Measurements from ENCODE around the gene DISC1.

The DISC1 gene

DNA sequence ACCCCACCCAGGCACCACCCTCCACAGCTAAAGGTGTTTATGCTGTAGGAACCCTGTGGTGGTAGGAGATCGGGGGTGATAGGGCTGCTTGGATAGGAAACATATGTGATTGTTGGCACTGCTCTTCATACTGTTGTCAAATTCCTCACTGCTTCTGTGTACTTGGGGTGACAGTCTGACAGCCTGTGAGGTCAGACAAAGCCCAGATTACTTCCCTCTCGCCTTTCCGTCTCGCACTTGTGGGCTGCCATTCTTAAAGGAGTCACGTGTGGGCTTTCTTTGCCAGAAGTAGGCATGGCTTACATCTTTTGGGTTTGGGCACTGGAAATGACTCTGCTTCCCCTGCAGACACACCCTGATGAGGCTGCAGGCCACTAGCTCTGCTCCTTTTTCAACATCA is 363.8 kb downstream of the DISC1 start:
- no peak for DNase-seq (ENCODE audit: low read depth in 2 of 2)

- no peak for DNase-seq (ENCODE audit: low read depth in 2 of 2)
Measured at GRCh38 chr1:231991231-231991630, 364.6 kb downstream of the DISC1 start.

- DNase-seq (ENCODE audit: low read depth in 2 of 2): no peak
Measured at GRCh38 chr1:231993968-231994455, 367.4 kb downstream of the DISC1 start.

DNA sequence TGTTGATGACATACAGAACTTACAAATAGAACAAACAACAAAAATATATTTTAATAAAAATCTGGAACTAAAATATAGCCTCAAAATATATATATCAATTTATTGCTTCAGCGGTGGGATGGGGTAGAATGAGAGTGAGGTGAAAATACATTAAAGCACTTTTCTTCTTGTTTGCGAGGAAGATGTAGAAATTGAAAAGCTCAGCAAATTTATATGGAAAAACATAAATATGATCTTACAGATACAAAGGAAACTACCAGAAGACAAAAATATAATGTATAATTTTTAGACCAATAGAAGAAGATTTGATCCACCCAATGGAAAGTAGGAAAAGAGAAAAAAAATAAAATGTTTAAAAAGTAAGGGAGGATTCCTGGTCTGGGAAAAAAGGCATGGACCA is 372.2 kb downstream of the DISC1 start:
- DNase-seq (ENCODE audit: low read depth in 2 of 2): no peak

DNA sequence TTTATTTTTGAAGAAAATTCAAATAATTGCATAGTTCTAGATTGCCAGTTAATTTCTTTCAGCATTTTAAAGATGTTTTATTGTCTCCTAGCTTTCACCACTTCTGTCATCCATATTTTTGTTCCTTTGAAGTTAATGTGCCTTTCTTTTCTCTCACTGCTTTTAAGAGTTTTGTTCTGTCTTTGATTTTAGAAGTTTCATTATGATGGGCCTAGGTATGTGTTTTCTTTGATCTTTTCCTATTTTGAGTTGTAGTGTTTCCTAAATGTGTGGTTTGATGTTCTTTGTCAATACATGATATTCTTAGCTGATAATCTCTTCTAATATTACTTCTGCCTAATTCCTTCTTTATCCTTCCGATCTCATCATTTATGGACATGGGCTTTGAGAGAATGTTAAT is 378.7 kb downstream of the DISC1 start:
- DNase-seq (ENCODE audit: low read depth in 2 of 2): no peak

DNA sequence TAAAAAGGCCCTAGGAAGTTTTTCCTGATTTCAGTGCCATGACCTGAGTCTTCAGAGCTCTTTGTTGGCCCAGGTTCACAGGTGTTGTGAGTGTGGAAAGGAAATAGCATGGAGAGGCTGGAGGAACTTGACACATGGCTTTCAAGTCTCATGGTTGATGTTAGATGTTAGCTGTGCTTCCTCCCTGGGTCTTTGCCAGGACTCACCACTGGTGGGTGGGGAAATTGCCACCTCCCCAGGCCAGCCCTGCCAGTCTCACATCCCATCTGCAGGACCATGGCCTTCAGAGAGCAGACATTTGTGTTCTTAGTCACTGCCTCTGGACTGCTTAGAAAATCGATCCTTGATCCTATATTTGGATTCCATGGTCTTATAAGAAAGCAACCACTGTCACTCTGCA is 383.2 kb downstream of the DISC1 start:
- DNase-seq (ENCODE audit: low read depth in 2 of 2): no peak

DNA sequence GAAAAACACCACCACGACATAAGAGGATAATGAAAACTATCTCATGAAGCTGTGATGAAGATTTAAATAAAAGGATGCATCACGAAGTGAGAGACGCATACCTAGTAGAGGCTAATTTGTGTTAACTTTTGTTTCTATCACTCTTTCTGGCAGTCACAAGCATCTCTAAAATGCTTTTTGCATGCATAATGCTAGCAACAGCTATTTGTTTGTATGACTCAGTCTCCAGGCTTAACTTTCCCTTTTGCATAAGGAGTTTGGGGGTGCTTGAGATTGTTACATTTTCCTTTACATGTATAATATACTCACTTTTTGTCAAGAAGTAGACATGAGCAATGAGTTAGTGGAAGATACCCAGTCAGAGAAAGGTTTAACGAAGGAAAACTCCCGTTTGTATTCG is 385.4 kb downstream of the DISC1 start:
- DNase-seq (ENCODE audit: low read depth in 2 of 2): no peak

DNA sequence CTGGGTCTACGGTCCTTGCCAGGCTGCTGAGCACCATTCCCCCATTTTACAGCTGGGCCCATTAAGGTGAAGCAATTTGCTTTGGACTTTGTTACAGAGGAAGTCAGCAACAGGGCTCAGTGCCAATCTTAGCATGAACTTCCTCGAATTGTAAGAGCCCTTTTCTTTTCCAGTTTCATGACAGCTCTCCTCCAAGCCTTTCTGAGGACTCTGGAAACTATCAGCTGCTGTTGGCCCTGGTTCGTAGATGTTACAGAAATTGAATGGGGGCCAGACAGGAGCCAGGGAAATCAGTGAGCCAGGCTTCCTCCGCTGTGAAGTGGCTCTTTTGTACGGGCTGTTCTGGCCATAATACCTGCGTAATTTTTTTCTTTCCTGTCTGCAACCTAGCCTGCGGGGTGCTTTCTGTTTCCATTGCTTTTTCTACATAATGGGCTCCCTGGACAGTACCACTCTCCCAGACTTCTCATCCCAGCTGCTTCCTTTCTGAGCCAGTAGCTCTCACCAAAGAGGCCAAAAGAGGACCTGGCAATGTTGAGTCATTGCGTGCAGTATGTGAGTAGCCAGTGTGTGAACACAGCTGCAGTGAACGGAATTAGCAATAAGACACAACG is 386.3 kb downstream of the DISC1 start:
- no peak for DNase-seq (ENCODE audit: low read depth in 2 of 2)

GRCh38 chr1:232014941-232015340 is 388.4 kb downstream of the DISC1 start:
- no peak for DNase-seq (ENCODE audit: low read depth in 2 of 2)

DNA sequence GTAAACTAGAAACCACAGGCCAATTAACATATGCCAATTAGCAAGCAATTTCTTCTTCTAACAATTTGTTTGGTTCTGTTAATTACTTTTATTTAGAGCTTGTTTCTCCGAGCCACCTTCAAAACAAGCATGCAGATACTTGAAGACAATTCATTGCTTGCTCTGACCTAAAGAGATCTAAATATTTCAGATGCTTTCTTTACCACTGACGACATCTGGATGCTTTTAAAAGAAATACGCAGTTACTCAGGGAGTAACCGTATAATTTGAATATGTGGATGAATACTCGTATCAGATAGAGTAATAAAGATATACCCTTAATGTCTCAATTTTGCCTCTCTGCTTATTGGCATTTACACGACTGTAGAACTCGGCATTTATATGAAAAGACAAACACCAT is 390.0 kb downstream of the DISC1 start:
- no peak for DNase-seq (ENCODE audit: low read depth in 2 of 2)

DNA sequence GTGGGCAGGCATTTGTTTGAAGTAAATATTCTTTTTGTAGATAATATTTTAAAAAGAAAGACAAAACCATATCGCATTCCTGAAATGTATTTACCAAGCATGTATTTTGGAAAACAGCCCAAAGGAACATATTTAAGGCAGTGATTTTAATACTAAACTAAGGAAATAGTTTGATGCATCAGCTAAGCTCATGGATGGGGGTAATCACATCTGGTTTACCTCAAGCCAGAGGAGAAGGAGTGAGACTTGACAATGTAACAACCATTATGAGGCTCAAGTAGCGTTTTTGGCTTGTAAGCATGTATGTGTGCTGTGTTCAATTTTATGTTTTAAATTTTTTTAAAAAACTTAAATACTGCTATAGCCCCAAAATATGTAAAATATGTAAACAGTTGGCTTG is 390.5 kb downstream of the DISC1 start:
- DNase-seq (ENCODE audit: low read depth in 2 of 2): no peak

DNA sequence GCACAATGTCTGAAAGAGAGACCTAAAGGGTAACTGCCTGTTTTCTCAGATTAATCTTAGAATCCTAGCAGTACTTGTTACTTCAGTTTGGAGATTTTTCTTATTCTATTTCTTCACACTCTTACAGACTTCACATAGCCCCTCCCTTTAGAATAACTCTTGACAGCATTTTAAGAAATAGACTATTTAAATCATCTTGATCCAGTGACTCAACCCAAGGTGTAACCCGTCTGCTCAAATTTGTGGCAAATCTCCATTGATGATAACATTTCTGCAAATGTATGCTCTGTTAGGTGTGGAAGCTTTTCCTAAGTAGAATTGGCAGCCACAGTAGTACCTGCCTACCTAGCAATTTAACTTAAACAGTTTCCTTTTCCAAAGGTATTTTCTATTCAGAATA is 391.2 kb downstream of the DISC1 start:
- no peak for DNase-seq (ENCODE audit: low read depth in 2 of 2)

- DNase-seq (ENCODE audit: low read depth in 2 of 2): no peak
Measured at GRCh38 chr1:232018231-232019025, 391.8 kb downstream of the DISC1 start.

DNA sequence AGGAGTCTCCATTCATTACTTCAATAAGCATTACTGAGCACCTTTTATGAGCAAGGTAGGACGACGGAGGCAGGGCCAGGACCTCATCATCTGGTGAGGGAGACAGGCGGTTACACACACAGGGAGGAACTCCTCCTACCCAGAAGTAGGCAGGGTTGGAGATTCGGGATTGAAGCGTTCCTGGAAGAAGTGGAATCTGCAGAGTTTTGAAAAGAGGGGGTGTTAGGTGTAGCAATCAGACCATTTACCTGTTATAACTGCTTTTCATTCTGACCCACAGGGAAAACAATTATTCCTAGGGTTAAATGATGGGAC is 392.4 kb downstream of the DISC1 start:
- DNase-seq (ENCODE audit: low read depth in 2 of 2): no peak

DNA sequence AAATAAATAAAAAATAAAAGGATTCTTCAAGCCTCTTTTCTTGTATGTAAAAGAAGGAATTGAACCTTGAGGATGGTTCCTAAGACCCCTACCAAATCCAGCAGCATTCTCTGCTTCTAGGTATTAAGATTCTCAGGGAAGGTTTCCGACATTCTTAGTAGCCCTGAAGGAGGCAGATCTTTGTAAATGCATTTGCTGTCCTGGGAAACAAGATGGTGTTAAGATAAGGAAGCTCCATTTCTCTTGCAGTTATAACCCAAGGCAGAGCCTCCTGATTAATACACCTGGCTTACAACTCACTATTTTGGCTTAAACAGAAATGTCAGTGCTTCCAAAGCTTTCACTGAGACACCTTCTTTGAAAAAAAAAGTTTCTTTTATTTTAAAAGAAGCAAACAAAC is 393.8 kb downstream of the DISC1 start:
- no peak for DNase-seq (ENCODE audit: low read depth in 2 of 2)

- DNase-seq (ENCODE audit: low read depth in 2 of 2): no peak
Measured at GRCh38 chr1:232029315-232029714, 402.7 kb downstream of the DISC1 start.

GRCh38 chr1:232031156-232031555 is 404.6 kb downstream of the DISC1 start:
- no peak for DNase-seq (ENCODE audit: low read depth in 2 of 2)

- DNase-seq (ENCODE audit: low read depth in 2 of 2): no peak
Measured at GRCh38 chr1:232033285-232033684, 406.7 kb downstream of the DISC1 start.

DNA sequence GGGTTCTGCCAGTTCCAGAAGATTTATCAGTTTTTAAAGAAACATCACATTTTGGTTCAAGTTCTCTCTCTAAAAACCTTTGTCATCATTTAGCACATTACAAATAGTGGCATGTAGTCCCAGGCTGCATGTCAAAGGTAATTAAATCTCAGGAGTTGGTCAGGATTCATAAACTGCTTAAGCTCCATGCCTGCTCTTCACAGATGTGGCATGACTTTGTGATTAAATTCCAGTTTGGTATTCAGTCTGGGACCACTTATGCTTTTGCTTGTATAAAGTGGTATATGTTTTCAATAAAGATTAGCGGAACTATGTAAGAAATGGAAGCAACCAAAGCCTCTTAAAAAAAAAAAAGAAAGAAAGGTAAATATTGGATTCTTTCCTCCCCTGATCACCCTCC is 408.0 kb downstream of the DISC1 start:
- DNase-seq (ENCODE audit: low read depth in 2 of 2): no peak

- no peak for DNase-seq (ENCODE audit: low read depth in 2 of 2)
Measured at GRCh38 chr1:232036181-232036933, 409.8 kb downstream of the DISC1 start.

DNA sequence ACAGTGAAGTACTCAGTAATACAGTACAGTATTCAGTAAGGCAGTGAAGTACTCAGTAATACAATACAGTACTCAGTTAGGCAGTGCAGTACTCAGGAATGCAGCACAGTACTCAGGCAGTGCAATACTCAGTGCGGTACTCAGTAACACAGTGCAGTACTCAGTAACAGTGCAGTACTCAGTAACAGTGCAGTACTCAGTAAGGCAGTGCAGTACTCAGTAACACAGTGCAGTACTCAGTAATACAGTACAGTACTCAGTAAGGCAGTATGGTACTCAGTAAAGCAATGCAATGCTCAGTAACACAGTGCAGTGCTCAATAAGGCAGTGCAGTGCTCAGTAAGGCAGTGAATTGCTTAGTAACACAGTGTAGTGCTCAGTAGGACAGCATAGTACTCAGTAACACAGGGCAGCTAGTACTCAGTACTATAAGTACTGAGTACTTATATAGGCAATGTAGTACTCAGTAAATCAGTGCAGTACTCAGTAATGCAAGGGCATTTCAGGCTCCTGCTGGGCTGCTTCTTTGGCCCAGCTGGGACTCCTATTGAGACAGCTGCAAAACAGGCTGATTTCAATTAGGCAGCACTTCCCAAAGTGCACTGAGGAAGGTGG is 411.3 kb downstream of the DISC1 start:
- no peak for DNase-seq (ENCODE audit: low read depth in 2 of 2)

Measured in stimulated activated CD8-positive, alpha-beta memory T cell treated with anti-CD3 and anti-CD28 coated beads, Interleukin-15, amount 100 ng/mL, for 48 hours (primary cell).